Testis (tissue), 2 donors: ENCODE measurements around the gene HEMK1.

Experiments used
- CTCF ChIP-seq, 3 experiments: fragments of 450-650 bp in 2 of 3; fragments of 200-600 bp in 1 of 3; sonication (generic) in 1 of 3; IDR thresholded peaks; one replicate each; pipeline ENCODE4 v1.5.1; 2016 to 2019; ENCODE audit warnings: antibody characterized with exemption in 3 of 3, mild to moderate bottlenecking in 2 of 3, moderate library complexity in 1 of 3
- POLR2A ChIP-seq: fragments of 450-650 bp; IDR thresholded peaks from one replicate; pipeline ENCODE4 v1.6.1; 2017; ENCODE audit warnings: antibody characterized with exemption, mild to moderate bottlenecking, moderate library complexity

GRCh38 chr3:50549226-50549625, 20.1 kb upstream of the HEMK1 start:
- no peak for TF ChIP-seq POLR2A
- TF ChIP-seq CTCF (IDR thresholded peaks at IDR 0.05) = no peak
